CD4-positive, alpha-beta T cell treated with Interferon alpha-2 for 1 hour (primary cell): ENCODE results near the gene PTCRA.
A peak's percentile ranks its signal among the peaks of the same experiment; 100 is the strongest.
"Not testable (repeated sequence)": the region's sequence is repeated elsewhere in the genome, so short reads cannot be mapped to it uniquely, and the experiment has no call there.

Experiments used
- DNase-seq, 2 donors: peaks; one replicate each; pipeline ENCODE4 v3.0.0-alpha.2; 2020 to 2022

PTCRA gene, protein sequence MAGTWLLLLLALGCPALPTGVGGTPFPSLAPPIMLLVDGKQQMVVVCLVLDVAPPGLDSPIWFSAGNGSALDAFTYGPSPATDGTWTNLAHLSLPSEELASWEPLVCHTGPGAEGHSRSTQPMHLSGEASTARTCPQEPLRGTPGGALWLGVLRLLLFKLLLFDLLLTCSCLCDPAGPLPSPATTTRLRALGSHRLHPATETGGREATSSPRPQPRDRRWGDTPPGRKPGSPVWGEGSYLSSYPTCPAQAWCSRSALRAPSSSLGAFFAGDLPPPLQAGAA

DNA sequence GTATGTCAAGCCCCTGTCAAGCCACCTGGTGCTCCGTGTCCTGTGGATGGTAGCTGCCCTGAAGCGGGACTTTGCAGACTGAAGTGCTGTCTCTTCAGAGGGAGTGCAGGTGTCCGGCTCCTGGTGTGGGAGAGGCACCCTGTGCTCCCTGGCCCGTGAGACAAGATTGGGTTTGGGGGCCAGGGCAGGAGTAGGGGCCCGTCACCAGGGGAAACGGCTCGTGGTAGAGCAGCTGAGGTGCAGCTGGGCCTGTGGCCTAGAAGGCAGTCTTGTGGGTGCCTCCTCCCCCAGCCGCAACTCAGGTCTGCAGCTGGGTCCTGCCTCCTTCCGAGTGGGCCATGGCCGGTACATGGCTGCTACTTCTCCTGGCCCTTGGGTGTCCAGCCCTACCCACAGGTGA is at the start of gene PTCRA:
TSS of gene PTCRA (plus strand) at position 322 of the 400 bp plus-strand sequence. CDS start at position 339, 17 bp downstream.
- no peak for DNase-seq

- DNase-seq, result no peak
Measured at GRCh38 chr6:42870145-42870936, 45.5 kb upstream of the PTCRA start.

DNA sequence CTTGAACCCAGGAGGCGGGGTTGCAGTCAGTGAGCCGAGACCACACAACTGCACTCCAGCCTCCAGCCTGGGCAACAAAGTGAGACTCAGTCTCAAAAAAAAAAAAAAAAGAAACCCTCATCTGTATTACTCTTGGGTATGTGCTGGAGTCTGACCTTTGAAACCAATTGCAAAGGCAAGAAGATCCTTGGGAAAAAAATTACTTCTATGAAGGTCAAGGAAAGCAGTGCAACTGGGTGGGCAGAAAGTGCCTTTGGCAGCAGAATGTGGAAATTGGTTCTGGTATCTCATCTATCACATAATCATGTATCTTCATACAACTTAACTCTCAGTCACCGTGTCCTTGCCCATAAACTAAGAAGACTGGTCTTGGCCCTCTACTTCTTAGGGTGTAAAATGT is 44.1 kb upstream of the PTCRA start:
- no peak for DNase-seq

- DNase-seq, result no peak
Measured at GRCh38 chr6:42873313-42873712, 42.5 kb upstream of the PTCRA start.

DNA sequence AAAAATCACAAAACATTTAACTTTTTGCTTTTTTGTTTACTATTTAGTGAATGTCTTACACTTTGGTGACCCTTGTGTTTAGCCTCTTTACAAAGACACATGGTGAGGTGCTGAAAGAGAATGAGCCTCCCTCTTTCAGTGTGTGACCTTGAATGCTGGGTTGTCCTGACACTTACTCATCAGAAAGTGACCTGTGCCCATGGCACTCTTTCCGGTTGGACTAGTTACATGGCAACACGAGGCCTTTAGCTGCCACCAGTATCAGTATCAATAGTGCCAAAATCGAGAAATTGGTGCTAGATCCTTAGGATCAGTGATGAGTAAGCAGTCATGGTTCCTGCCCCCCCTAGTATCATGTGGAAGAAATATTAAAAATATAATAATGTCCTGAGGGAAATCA is 38.2 kb upstream of the PTCRA start:
- DNase-seq, result no peak

- DNase-seq, result peak; percentile 88 to 90
Measured at GRCh38 chr6:42879372-42880239, 36.2 kb upstream of the PTCRA start, which contains the start of gene RPL7L1. TSS of gene RPL7L1 (plus strand) at chr6:42879616. CDS start at chr6:42879911, 295 bp downstream.

GRCh38 chr6:42880240-42880817 is 35.5 kb upstream of the PTCRA start:
- DNase-seq, result not testable (repeated sequence)

DNA sequence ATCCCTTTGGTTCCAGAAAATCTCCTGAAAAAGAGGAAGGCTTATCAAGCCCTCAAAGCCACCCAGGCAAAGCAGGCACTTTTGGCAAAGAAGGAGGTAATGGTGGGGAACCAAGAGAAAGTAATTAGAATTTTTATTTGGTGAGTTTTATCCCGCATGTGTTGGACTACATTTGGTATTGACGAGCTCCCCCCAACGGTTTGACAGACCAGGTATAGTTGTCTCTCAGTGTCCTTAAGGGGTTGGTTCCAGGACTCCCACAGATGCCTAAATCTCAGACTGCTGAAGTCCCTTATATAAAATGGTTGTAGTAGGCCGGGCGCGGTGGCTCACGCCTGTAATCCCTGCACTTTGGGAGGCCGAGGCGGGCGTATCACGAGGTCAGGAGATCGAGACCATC is 35.0 kb upstream of the PTCRA start:
- DNase-seq, result not testable (repeated sequence)

GRCh38 chr6:42885702-42886101 is 30.2 kb upstream of the PTCRA start:
- no peak for DNase-seq

GRCh38 chr6:42888201-42888600 is 27.7 kb upstream of the PTCRA start:
- not testable (repeated sequence) for DNase-seq

- peak in 1 of 2 donors; percentile 25 for DNase-seq
Measured at GRCh38 chr6:42889815-42890214, 26.0 kb upstream of the PTCRA start.

DNA sequence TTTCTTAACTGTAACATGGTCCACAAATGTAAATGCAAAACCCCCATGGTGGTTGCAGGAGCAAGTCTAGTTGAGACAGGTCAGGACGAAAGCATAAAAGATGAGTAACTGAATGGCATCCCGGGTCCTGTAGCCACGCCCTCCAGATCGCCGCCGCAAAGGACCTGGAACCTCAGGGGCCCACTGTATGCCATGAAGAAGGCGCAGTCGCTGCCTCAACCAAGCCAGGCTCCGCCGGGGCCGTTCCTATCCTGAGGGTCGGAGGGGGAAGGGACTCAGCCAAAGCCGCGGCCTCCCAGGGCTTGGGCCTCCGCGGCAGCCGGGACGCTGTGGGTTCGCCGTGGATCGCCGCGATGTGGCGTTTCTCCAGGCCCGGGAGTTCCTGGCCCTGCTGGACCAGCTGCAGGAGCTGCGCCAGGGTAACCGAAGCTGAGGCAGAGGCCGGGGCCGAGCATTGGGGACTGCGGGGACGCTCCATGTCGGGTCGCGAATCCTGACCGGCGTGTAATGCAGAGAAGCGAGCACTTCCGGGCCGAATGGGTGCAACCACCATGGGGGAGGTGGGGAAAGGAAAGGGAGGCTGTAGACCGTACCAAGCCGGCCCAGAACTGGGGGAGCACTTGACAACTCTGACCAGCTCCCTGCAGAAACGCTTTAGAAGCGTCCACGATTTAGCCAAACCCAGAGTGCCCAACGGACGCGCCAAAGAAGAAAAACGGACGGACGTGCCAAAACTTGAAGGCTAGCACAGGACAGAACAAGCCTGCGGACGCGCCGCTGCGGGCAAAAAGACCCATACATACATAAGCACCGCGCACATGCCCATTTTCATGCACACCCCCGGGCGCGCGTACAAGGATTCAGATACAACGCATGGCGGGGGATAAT is 25.3 kb upstream of the PTCRA start:
- DNase-seq, result peak; percentile 87 to 91

GRCh38 chr6:42891199-42891722 is 24.6 kb upstream of the PTCRA start:
- no peak for DNase-seq

DNA sequence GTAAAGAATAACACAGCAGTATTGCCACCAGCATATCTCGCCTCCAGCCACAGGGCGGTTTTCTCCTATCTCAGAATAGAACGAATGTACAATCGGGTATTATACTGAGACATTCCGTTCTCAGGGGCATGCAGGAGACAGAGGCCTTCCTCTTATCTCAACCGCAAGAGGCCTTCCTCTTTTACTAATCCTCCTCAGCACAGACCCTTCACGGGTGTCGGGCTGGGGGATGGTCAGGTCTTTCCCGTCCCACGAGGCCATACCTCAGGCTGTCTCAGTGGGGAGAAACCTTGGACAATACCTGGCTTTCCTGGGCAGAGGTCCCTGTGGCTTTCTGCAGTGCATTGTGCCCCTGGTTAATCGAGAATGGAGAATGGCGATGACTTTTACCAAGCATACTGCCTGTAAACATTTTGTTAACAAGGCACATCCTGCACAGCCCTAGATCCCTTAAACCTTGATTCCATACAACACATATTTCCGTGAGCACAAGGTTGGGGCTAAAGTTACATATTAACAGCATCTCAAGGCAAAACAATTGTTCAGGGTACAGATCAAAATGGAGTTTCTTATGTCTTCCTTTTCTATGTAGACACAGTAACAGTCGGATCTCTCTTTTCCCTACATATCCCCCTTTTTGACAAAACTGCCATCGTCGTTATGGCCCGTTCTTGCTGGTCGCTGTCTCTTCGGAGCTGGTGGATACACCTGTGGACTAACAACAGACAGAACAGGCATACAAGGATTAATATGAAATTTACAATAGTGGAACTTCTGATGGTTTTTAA is 21.6 kb upstream of the PTCRA start:
- peak in 1 of 2 donors; percentile 10 for DNase-seq

DNA sequence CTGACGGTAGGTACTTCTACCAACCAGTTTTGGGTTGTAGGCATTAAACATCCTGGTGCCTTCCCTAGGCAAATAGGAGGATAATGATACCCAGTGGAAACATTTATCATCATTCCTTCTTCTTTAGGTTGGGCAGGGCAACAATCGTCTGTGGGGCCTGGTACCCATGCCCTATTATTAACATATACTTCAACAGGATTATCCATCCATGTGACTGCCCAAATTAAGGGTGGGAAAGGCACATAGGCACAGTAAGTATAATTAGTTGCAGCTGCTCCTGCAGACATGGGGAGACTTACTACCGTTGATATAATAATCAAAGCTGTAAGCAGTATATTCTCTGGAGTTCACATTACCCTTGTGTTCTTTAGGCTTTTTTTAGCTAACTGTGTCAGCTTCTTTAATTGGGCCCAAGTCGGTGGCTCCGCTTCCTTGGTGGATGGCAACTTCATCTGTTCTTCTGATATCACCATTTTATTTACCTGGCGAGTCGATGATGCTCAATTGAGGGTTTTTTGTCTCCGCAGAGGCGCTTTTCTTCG is 19.6 kb upstream of the PTCRA start:
- no peak for DNase-seq

GRCh38 chr6:42898891-42899361 is 16.9 kb upstream of the PTCRA start:
- DNase-seq, result peak; percentile 74 to 84

DNA sequence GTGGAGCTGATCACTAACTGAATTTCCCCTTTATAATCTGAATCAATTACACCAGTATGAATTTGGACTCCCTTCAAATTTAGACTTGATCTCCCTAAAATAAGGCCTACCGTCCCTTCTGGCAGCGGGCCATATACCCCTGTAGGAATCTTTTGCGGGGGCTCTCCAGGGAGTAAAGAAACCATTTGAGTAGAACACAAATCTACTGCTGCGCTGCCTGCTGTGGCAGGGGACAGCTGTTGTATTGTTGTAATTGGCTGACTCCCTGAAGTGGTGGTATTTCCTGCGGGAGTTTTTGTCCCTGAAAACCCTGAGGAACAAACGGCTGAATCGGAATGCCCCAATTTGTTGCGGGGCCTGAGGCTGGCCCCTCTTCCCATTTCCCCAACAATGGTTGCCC is 16.0 kb upstream of the PTCRA start:
- DNase-seq, result no peak

GRCh38 chr6:42901538-42901957 is 14.3 kb upstream of the PTCRA start:
- DNase-seq, result peak; percentile 78 to 87

GRCh38 chr6:42902429-42903263 is 13.2 kb upstream of the PTCRA start:
- not testable (repeated sequence) for DNase-seq
